ENCODE results near the gene DENND2D. TPM values are rescaled to one million over a fixed set of nuclear protein-coding genes. Genes with fewer than 3 reads are reported as not detected.

Gene DENND2D
- total and polyA plus RNA-seq, 10 of the 15 experiments (the other 5 are each of a cell fraction or from before 2014, with no cell fraction given) = 149 to 375 (median 172) TPM

- TF ChIP-seq CUX1 (IDR thresholded peaks at IDR 0.05; ENCODE audit: insufficient replicate concordance, low read depth, low read length) (no peak), CBX3 (IDR thresholded peaks at IDR 0.05; ENCODE audit: borderline replicate concordance, low read depth) (no peak), SUZ12 (IDR thresholded peaks at IDR 0.05; ENCODE audit: unreplicated experiment) (no peak), IRF5 (IDR thresholded peaks at IDR 0.05; ENCODE audit: borderline replicate concordance) (no peak), ZNF24 (IDR thresholded peaks at IDR 0.05) (no peak), BRCA1 (IDR thresholded peaks at IDR 0.05; ENCODE audit: low read depth, low read length) (no peak), TCF3 (IDR thresholded peaks at IDR 0.05; ENCODE audit: borderline replicate concordance, insufficient read depth, low read depth, low read length) (no peak)
Measured at GRCh38 chr1:111162488-111162880, 38.0 kb downstream of the DENND2D start (continued).
